ENCODE data around the gene TUBA3E. TPM values are rescaled to one million over a fixed set of nuclear protein-coding genes. Genes with fewer than 3 reads are reported as not detected.
"Not testable (repeated sequence)": the region's sequence is repeated elsewhere in the genome, so short reads cannot be mapped to it uniquely, and the experiment has no call there.

TUBA3E gene
- total RNA-seq, 1 donor from 2014 or later: not detected

DNA sequence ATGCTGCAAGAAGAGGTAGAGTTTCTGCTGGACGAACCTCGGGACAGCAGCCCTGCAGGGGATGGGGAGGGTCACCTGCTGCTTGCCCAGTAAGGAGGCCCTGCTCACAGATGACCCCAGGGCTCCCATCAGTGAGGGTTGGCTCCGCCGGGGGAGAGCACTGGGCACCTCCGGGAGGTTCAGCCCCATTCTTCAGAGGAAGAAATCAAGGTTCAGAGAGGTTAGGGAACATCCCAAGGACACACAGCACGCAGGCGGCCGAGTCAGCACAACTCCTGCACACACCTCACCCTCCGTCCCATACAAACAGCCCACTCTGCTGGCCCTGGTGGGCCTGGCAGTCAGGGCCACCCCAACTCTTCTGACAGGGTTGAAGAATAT lies 41.6 kb downstream of the TUBA3E start:
- intact Hi-C loops (cut with micrococcal nuclease): loop anchor here (1.0 kb wide), 1 partner anchor 176 kb away; no protein-coding TSS in a partner anchor
- Mint-ChIP-seq H3K4me1 (ENCODE audit: low read depth) (peaks cover 8% of the 10 kb centered on the region), H3K36me3 (ENCODE audit: low read depth) (peaks cover 7% of the 10 kb centered on the region), H3K4me3 (no peak overlapping the region), H3K9me3 (no peaks in the 10 kb centered on the region), H3K27ac (no peak overlapping the region), H3K27me3 (ENCODE audit: insufficient read depth) (no peaks in the 10 kb centered on the region)
- DNase-seq (ENCODE audit: low spot score): no peak

DNA sequence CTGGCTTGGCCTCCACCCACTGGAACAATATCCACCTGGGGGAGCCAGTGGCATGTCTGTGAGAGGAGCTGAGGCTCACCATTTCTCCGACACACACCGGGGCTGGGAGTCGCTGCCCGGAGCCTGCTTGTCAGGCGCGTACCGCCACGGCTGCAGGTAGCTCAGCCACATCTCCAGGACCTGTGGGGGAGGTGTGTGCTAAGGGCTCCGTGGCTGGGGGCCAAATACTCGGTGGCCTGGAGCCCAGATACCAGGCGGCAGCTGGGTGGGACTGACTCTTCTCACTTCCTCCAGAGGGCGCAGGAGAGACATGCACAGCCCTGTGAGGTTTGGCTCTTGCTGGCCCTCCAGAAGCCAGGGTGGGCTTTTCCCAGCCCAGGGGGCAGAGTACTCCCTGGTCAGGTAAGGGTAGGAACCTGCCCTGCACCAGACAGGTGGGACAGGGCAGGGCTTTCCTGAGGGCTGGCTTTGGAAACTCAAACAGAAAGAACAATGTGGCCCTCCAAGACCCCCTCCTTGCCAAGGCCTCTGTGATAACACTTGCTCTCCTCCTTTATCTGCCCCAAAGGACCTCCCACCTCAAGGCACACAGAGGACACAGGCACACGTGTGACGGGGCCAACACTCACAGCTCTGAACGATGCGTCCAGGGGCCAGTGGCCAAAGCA lies 42.1 kb downstream of the TUBA3E start:
- not testable (repeated sequence) for DNase-seq (ENCODE audit: low spot score); H3K27ac Mint-ChIP-seq; H3K36me3 Mint-ChIP-seq (ENCODE audit: low read depth); H3K4me1 Mint-ChIP-seq (ENCODE audit: low read depth); H3K27me3 Mint-ChIP-seq (ENCODE audit: insufficient read depth); H3K4me3 Mint-ChIP-seq; H3K9me3 Mint-ChIP-seq
- intact Hi-C loops (cut with micrococcal nuclease): loop anchor here (1.0 kb wide), 1 partner anchor 176 kb away; no protein-coding TSS in a partner anchor

DNA sequence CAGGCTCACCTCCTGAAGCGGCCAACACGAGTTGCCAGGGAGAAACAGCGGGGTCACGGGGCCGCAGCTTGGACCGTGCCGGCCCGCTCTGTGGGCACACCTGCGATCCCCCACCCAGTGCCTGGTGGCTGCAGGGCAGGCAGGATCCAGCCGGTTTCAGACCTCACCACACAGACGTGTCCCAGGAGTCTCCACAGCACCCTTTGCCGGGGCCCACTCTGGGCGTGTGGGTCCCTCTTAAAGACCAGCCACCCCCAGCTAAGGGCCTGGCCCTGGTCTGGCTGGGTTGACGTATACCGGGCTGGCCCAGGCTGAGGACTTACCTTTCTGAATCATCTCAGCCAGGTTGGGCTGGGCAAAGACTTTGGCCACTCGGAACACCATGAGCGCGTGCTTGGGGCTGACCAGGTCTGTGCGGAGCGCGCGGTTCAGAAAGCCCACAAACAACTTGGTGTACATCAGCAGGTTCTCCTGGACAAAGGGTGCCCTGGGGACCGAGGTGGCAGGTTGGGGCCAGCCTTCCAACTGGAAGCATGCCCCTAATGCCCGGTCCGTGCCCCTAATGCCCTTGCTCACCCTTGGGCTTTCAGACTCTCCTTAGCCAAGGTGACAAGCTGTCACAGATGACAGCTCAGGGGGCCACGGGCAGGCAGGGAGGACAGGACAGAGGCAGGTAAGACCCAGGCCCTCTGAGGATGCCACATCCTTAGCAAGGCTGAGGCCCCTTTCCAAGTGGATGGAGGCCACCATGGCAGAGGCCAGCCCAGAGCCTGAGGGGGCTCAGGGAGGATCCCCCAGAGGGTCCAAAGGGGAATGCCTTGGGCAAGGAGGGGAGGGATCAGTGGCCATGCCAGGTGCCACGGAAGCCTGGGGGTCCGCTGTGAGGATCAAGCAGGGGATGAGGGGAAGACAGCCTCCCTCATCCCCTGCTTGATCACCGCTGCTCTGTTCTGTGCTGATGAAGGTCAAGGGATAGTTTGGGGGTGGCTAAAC lies 43.2 kb downstream of the TUBA3E start:
- no peak overlapping the region for H3K4me3 Mint-ChIP-seq
- no peak for DNase-seq (ENCODE audit: low spot score)
- H3K27me3 Mint-ChIP-seq (ENCODE audit: insufficient read depth): no peaks in the 10 kb centered on the region
- intact Hi-C loops (cut with micrococcal nuclease): no loop called here
- H3K9me3 Mint-ChIP-seq: no peaks in the 10 kb centered on the region
- H3K36me3 Mint-ChIP-seq (ENCODE audit: low read depth): peaks cover 2% of the 10 kb centered on the region
- no peak overlapping the region for H3K27ac Mint-ChIP-seq
- peaks cover 8% of the 10 kb centered on the region for H3K4me1 Mint-ChIP-seq (ENCODE audit: low read depth)

DNA sequence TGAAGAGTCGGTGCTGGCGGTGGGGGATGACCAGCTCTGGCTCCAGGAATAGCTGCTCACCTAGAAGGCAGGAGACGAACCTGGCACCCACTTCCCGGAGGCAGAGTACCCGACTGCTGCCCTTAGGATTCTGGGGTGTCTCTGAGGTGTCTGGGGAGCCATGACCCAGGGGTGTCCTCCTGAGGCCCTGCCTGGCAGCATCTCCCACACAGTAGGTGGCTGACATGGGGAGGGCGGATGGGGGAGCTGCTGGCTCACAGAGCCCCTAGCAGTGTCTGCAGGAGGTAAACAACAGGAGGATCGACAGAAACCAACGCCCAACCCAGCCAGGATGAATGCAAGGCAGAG lies 43.8 kb downstream of the TUBA3E start:
- not testable (repeated sequence) for H3K4me1 Mint-ChIP-seq (ENCODE audit: low read depth); DNase-seq (ENCODE audit: low spot score); H3K9me3 Mint-ChIP-seq

DNA sequence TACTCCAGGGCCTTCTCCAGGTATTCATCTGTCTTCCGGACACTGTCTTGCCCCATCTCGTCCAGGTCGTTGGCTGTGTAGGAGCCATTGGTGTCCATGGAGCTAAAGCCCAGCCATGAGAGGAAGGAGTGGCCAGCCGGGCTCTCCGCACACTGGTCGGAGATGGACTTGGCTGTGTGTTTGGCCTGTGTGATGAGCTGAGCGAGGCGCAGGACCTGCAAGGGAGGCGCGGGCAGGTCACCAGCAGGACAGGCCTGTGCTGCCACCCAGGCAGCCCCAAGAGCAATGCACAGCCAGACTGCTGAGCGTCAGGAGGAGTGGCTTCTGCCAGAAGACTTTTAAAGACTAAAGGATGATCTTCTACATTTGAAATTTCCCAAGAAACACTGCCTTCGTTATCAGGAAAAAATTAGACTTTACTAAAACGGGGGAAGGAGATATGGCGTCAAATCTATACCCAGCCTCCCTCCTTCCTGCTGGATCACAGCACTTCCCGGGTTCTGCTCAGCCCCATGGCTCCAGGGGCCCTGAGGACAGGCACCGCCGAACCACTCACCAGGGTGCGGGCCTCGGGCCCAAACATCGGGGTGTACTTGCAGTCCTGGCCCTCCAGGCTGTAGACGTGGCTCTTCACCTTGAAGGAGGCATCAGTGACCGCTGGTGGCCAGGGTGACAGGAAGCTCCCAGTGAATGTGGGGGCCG lies 44.4 kb downstream of the TUBA3E start:
- H3K27ac Mint-ChIP-seq; H3K36me3 Mint-ChIP-seq (ENCODE audit: low read depth); DNase-seq (ENCODE audit: low spot score); H3K27me3 Mint-ChIP-seq (ENCODE audit: insufficient read depth); H3K9me3 Mint-ChIP-seq; H3K4me3 Mint-ChIP-seq; H3K4me1 Mint-ChIP-seq (ENCODE audit: low read depth); intact Hi-C loops (cut with micrococcal nuclease): not testable (repeated sequence)

More for the DNA sequence above, 43.8 kb downstream of the TUBA3E start:
- intact Hi-C loops (cut with micrococcal nuclease); H3K36me3 Mint-ChIP-seq (ENCODE audit: low read depth); H3K4me3 Mint-ChIP-seq; H3K27me3 Mint-ChIP-seq (ENCODE audit: insufficient read depth); H3K27ac Mint-ChIP-seq: not testable (repeated sequence)

DNA sequence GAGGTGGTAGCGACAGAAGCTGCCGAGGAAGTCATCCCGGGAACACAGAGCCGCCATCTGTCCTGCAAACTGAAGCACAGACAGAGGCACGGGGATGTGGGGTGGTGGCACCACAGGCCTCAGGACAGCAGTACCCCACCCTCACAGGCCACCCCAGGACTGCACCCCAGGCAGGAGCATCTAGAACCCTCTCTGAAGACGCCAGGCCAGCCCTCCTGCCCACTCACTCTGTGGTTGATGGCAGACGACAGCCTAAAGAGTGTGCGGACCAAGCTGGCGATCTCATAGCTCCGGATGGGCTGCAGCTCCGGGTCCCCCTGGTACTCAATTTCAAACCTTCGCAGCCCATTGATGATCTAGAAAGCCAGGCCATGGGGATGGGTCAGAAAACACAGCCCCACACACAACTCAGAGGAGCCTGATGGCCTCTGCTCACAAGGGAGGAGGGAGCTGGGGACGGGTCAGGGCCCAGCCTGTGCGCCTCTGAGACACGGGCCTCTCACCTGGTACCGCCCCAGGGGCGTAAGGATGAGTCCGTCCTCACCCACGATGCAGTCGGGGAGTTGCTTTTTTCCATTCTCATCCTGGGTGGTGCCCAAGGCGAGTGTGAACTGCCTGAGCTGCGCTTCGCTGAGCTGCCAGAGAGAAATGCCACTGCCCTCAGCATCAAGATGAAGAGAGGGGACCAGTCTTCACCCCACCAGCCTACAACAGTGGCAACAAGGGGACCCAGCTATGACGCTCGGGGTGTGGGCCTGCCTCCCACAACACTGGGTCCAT lies 45.2 kb downstream of the TUBA3E start:
- Mint-ChIP-seq H3K27me3 (ENCODE audit: insufficient read depth) (no peaks in the 10 kb centered on the region), H3K27ac (no peak overlapping the region), H3K9me3 (no peaks in the 10 kb centered on the region), H3K4me3 (no peak overlapping the region), H3K36me3 (ENCODE audit: low read depth) (peaks cover 2% of the 10 kb centered on the region), H3K4me1 (ENCODE audit: low read depth) (peaks cover 2% of the 10 kb centered on the region)
- no peak for DNase-seq (ENCODE audit: low spot score)
- intact Hi-C loops (cut with micrococcal nuclease): no loop called here

DNA sequence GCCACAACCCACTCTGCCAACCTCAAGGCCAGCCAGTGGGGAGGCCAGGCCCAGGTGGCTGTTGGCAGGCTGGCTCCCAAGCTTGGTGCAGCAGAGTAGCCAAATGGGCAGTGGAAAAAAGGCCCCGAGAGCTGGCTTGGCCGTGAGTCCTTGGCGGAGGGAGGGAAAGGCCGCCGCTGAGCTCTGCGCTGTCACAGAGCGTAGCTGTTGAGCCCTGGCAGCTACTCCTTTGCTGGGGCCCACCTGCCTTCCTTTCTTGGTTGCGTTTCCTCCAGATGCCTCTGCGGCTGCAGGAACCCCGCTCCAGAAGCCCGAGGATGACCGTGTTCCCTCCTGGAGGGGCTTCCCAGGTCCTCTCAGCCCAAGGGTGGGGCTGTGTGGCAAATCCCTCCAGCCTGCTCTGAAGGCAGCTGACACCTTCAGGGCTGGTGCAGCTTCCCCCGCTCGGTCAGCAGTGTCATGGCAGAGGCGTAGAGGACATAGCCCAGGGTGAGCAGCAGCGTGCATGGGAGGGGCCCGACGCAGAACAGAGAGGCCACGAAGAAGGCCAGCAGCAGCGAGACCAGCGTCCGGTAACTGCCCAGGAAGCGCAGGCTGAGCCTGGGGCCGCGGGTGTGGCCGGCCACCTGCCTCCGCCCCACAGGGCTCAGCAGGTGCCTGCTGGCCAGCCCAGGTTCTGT lies 46.0 kb downstream of the TUBA3E start:
- H3K4me3 Mint-ChIP-seq: not testable (repeated sequence)

DNA sequence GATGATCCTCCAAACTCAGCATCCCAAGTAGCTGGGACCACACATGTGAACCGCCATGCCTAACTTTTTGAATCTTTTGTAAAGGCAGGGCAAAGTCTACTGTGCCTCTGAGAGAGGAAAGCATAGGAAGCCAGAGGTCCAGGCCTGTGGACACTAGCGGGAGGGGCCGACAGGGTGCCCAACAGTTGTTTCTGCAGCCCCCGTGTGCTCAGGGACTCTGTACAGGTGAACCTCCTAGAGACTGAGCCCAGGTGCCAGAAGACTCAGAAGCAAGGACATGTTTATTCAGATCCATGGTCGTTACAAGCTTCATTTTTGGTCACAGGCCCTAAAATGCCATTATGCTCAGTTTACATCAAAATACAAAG lies 47.1 kb downstream of the TUBA3E start:
- H3K36me3 Mint-ChIP-seq (ENCODE audit: low read depth); H3K9me3 Mint-ChIP-seq; H3K27me3 Mint-ChIP-seq (ENCODE audit: insufficient read depth); H3K4me3 Mint-ChIP-seq; DNase-seq (ENCODE audit: low spot score); H3K27ac Mint-ChIP-seq; H3K4me1 Mint-ChIP-seq (ENCODE audit: low read depth); intact Hi-C loops (cut with micrococcal nuclease): not testable (repeated sequence)

More for the DNA sequence above, 46.0 kb downstream of the TUBA3E start:
- H3K9me3 Mint-ChIP-seq; H3K36me3 Mint-ChIP-seq (ENCODE audit: low read depth); intact Hi-C loops (cut with micrococcal nuclease); H3K27ac Mint-ChIP-seq; H3K27me3 Mint-ChIP-seq (ENCODE audit: insufficient read depth); H3K4me1 Mint-ChIP-seq (ENCODE audit: low read depth); DNase-seq (ENCODE audit: low spot score): not testable (repeated sequence)

DNA sequence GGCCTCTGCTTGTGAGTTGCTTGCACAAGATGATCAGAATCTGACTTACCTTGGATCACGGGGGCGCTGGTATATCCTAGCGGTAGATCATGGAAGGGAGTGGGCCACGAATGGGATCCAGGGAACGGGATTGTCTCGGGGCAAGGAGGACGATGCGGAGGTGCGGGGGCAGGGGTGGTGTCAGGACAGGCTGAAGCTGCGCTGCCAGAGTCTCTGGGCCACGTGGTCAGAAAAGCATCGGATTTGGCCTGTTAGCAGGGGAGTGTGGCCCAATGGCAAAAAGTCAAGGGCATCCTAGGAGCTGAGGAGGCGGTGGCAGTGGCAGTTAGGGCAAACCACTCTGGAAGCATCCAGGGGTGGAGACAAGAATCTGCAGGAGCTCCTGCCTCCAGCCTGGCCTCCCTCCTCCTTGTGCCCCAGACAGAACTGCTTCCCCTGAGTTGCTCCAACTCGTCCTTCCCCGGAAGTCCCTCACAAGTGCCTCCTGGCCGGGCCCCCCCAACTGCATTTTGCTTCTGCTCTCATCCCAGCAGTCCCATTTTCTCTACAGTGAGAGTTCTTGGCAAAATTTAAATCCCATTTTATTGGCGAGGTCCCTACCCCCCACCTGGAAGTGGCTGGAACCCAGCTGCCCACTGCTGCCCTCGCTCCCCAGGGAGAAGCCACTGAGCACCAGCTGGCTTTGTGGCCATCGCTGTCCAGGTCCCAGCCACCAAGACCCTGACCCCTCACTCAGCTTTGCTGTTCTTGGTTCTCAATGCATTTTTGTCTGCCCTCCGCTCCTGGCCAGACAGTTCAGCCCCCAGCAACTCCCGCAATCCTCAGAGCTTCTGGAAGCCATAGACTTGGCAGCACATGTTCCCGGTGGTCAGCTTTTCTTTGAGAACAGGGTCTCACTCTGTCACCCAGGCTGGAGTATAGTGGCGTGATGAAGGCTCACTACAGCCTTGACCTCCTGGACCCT lies 47.8 kb downstream of the TUBA3E start:
- Mint-ChIP-seq H3K27me3 (ENCODE audit: insufficient read depth) (no peaks in the 10 kb centered on the region), H3K4me1 (ENCODE audit: low read depth) (no peaks in the 10 kb centered on the region), H3K36me3 (ENCODE audit: low read depth) (peaks cover 2% of the 10 kb centered on the region), H3K9me3 (no peaks in the 10 kb centered on the region), H3K4me3 (no peak overlapping the region), H3K27ac (no peak overlapping the region)
- intact Hi-C loops (cut with micrococcal nuclease): no loop called here
- DNase-seq (ENCODE audit: low spot score): no peak

DNA sequence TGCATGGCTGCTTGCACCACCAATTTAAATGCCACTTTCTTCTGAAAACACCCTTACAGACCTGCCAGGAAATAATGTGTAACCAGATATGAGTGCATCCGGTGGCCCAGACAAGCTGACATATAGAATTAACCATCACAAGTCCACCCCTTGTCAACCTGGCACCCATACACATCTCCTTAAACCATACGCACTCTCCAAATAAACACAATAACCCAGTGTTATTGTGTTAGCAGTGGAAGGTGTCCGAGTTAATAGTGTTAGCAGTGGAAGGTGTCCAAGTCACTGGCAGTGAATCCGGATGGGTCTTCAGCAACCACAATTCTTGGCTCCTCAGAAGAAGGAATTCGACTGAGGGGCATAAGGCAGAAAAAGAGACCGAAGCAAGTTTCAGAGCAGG lies 49.7 kb downstream of the TUBA3E start:
- H3K27ac Mint-ChIP-seq; H3K36me3 Mint-ChIP-seq (ENCODE audit: low read depth); H3K9me3 Mint-ChIP-seq; H3K4me3 Mint-ChIP-seq; DNase-seq (ENCODE audit: low spot score); H3K27me3 Mint-ChIP-seq (ENCODE audit: insufficient read depth); H3K4me1 Mint-ChIP-seq (ENCODE audit: low read depth): not testable (repeated sequence)
- intact Hi-C loops (cut with micrococcal nuclease): loop anchor here (5.0 kb wide), 1 partner anchor 34 kb away; the partner anchor contains the start of genes MZT2B and SMPD4

DNA sequence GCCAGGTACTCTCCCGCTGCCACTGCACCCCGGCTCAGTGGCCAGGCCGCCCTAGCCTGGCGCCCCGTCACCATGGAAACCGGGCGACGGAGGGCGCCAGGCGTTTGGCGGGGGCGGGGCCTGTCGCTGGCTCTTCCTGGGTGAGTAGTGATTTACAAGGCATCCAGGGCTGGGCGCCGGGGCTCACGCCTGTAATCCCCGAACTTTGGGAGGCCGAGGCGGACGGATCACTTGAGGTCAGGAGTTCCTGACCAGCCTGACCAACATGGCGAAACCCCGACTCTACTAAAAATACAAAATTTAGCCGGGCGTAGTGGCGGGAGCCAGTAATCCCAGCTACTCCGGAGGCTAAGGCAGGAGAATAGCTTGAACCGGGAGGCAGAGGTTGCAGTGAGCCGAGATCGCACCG lies 53.2 kb downstream of the TUBA3E start, which contains the start of gene CCDC74B:
Gene CCDC74B (minus strand): TSS at position 107 of the 409 bp plus-strand sequence. CDS start 116 bp downstream, outside the sequence.
- not testable (repeated sequence) for H3K27me3 Mint-ChIP-seq (ENCODE audit: insufficient read depth); H3K4me1 Mint-ChIP-seq (ENCODE audit: low read depth); H3K36me3 Mint-ChIP-seq (ENCODE audit: low read depth); H3K9me3 Mint-ChIP-seq; H3K27ac Mint-ChIP-seq
- intact Hi-C loops (cut with micrococcal nuclease): loop anchor here (5.0 kb wide), 1 partner anchor 37 kb away; the partner anchor contains the start of genes MZT2B and SMPD4
- peak; percentile 42 for DNase-seq (ENCODE audit: low spot score)
- peak within 1 kb of the TSS; percentile 80 for H3K4me3 Mint-ChIP-seq

Data from activated T-helper 1 cell treated with anti-CD3 and anti-CD28 coated beads, Interleukin-12 subunit alpha, Interleukin-12 subunit beta, Interleukin-2, Interleukin-4 antibody, amounts not matched to agents 30 ng/mL and 10 ng/mL and 1 ng/mL, durations not matched to agents 14 hours and 24 hours and 36 hours (primary cell).